GM19467 (cell line): Measurements from ENCODE around the gene ADSS1.

Source experiments
- ATAC-seq: cut with Tn5 transposase; IDR thresholded peaks from one replicate; pipeline ENCODE4 v1.9.1; 2021; ENCODE audit warnings: mild to moderate bottlenecking, moderate library complexity; ENCODE audit not compliant: unreplicated experiment

ADSS1 gene

GRCh38 chr14:104723651-104724406 lies at the start of gene ADSS1:
TSS of gene ADSS1 (plus strand) at chr14:104724229. CDS start at chr14:104724271, 42 bp downstream.
- ATAC-seq: no peak

- no peak for ATAC-seq
Measured at GRCh38 chr14:104675447-104675846, 48.6 kb upstream of the ADSS1 start.

GRCh38 chr14:104676130-104676693 lies 47.8 kb upstream of the ADSS1 start:
- ATAC-seq: no peak

DNA sequence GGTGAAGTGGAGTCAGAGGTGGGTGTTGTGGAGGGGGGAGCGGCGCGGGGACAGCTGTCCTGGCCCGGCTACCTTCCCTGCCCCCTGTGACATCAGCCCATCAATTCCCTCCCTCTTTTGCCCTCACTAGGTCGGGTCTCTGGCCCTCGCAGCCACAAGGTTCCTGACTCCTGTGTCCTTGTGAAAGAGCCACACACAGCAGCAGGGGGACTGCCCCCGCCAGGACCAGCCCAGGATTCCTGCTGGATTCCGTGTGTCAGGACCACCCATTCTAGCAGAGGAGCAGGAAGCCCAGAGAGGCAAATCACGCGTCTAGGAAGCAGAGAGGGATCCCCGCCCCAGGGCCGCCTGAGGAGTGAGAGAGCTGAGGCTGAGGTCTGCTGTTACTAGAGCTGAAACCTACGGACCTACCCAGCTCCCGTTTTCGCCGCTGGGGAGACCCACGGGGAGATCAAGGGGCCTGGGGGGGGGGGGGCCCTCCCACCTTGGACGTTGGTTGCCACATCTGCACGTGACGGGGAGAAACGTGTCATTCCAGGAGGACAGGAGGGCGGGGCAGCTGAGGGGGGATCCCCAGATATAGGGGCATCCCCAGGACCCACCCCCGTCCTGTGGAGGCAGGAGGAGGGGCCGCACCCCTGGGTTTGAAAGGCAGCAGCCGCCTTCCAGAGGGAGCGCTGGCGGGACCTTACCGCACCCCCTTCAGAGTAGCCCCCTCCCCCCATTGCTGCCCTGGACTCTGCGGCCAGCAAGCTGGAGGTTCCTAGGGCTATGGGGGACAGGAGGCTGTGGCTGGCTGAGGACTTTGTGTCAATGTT lies 47.1 kb upstream of the ADSS1 start:
- ATAC-seq: no peak

- peak; percentile 49 for ATAC-seq
Measured at GRCh38 chr14:104677512-104678332, 46.3 kb upstream of the ADSS1 start.

DNA sequence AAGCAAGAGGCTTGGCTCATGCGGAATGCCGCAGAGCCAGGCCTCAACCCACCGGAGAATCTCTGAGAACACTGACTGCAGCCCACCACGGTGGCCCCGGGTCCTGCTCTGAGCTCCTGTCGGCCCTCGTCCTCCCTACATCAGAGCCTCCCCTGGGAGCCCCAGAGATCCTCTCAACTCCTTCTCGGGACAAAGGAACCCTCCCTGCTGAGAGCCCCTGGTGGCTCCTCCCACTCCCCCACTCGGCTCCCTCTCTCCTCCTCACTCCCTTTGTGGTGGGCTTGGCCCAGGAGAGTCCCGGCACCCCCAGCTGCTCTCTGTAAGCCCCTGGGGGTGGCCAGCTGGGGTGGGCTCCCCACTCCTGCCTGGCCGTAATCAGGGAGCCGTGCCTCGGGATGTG lies 45.7 kb upstream of the ADSS1 start:
- no peak for ATAC-seq

DNA sequence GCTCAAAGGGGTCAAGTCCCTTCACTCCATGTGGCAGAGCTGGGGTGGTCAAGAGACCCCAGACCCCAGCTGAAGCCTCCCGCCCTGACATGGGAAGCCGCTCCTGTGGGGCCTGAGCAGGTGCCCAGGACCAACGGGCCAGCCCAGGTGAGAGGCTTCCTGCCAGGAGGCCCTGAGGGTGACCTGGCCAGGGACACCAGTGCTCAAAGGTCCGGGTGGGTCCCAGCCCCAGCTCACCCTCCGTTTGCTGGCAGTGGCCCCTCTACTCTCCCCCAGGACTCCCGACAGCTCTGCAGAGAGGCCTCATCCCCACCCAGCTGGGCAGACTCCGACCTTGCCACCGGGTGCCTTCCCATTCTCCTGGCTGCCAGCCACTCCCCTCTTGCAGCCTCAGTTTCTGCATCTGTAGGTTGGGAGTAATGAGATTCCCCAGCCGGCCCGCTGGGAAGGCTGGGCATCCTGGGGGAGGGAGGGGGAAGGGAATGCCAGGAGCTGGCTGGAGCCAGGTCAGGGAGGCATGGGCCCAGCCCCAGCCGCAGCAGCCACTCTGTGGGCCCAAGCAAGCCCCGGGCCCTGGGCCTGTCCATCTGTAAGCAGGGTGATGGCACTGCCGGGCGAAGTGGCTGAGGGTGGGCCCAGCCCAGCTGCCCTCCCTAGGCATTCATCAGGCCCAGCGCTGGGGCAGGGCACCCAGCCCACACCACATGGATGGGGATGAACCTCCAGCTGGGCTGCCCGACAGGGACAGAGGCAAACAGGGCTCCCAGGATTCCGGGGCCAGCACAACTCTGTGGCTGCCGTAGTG lies 44.9 kb upstream of the ADSS1 start:
- ATAC-seq: no peak

- no peak for ATAC-seq
Measured at GRCh38 chr14:104680056-104680805, 43.8 kb upstream of the ADSS1 start.

DNA sequence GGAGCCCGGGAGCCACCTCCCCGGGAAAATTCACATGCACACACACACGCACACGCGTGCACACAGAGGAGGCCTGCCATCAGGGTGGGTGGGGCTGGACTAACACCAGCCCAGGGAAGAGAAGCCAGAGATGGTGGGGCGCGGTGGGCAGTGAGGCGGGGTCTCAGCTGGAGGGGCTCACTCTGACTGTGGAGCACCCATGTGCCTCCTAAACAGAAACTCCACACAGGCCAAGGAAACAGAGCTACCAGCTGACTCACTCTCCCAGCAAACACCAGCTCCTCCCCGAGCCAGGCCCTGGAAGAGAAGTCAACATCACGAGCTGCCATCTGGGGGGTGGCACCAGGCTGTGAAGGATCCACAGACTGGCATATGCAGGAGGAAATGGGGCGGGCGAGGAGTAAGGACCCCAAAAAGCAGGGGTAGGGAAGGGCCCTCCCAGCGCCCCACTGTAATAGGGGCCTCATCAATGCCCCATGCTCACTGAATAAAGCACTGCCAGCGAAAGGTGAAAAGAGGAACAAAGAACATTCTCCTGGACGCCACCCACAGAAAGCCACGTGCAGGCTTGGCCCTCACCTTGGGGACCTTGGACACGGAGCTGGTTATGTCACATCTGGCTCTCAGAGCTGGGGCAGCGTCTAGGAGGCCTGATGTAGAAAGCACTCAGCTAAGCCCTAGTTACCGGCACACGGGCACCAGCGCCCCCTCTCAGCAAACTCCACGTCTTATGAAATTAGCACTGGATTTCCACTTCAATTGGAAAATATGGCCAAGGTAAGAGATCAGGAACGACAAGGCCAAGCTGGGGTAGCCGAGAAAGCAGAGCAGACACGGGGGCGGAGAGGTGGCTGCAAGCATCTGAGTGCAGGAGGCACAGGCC lies 43.0 kb upstream of the ADSS1 start:
- no peak for ATAC-seq

DNA sequence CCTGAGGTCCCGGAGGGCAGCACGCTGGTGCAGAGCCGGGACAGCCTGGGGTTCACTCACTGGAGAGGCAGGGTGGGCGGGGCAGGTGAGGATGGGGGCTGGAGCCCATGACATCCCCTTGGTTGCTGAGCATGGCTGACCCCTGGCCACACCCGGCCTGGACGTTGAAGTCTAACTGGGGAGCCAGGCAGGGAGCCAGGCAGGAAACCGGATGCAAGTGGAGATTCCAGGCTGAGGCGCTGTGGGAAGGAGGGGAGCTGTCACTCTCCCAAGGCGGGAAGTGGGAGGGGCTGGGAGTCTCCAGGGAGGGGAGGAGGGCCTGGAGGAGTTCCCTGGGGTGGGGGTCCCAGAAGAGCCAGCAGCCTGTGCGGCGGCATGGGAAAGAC lies 42.3 kb upstream of the ADSS1 start:
- ATAC-seq: no peak

DNA sequence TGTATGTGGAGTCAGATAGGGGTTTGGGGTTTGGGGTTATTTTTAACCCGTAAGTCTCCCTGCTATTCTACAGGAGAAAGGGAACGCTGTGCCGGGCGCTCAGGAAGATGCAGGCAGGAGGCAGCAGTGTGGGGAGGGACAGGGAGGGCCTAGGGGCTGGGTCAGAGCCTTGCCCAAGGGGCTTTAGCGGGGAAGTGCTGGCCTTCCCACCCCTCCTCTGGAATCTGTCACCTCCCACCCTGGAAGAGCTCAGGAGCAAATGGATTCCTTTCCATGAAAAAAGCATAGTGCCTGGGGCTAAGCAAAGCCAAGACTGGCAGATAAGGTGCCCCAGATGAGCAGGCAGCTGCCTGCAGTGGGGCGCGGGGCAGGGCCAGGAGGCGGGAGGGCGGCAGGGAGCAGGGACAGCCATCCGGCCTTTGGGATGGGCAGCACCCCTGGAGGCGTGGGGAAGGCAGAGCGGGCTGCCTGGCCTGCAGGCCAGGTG lies 41.9 kb upstream of the ADSS1 start:
- ATAC-seq: no peak

DNA sequence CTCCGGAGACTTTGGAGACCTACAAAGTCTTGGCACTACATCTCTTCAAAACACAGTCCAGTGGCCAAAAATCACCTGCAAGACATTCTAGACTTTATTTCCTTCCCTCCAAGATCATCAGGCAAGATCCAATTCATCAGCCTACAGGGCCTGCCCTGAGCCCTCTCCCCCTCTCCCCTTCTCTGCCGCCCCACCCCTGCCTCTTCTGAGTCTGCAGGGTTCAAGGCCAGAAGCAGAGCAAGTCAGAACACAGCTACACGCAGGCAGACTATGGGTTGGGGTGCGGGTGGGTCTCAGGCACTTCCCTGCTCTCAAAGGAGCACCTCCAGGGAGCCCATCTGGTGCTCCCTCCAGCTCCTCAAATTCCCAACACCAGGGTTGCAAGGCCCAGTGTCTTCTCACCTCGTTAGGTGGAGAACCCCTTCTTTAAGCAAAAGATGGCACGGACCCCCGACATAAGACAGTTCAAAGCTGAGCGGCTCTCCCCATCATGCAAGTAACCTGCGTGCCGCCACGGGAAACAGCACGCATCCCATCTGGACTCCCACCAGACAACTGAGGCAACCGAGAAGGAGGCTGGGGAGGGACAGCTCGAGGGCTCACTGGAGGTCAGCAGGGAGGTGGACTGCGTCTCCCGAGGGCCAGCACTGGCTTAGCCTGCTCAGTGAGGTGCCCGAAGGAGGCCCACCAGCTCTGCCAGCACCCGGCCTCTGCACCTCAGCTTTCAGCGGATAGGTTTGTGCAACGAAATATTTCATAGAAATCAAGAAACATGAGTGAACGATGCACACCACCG lies 40.2 kb upstream of the ADSS1 start:
- no peak for ATAC-seq

DNA sequence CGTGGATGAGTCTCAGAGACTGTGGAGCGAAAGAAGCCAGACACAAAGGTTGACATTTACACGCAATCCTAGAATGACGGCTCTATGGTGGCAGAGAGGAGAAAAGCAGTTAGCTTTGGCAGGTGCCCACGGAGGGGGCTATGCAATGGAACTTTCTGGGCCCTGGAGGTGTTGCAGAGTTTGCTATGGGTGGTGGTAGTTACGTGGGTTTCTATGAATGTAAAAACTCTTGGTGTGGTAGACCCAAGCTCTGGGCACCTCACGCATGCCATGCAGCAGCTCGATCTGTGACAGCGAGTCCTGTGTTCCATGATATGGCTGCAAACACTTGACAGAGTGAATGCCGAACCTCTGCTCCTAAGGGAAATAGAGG lies 39.6 kb upstream of the ADSS1 start:
- no peak for ATAC-seq

- ATAC-seq: no peak
Measured at GRCh38 chr14:104685216-104685997, 38.6 kb upstream of the ADSS1 start.

- no peak for ATAC-seq
Measured at GRCh38 chr14:104685998-104686610, 37.9 kb upstream of the ADSS1 start.
